Measurements from ENCODE around the gene GBP5.

DNA sequence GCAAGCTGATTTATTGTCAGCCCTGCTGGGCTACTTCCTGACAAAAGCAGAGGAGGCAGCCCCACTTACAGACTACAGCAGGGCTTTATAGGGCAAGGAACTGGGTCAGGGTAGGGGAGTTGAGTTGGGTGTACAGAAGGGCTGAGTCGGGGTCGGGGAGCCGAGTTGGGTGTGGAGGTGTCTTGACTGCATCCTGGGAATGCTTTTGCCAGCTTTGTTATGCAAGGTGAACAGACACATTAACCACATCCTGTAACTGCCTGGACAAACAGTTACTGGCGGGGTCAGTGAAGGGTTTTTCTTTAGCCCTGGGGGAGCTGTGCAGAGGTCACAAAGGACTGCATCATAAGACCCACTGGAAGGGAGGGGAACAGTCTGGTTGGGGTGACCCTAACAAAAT, 39.1 kb upstream of the GBP5 start:
- TF ChIP-seq, protein P1, sequence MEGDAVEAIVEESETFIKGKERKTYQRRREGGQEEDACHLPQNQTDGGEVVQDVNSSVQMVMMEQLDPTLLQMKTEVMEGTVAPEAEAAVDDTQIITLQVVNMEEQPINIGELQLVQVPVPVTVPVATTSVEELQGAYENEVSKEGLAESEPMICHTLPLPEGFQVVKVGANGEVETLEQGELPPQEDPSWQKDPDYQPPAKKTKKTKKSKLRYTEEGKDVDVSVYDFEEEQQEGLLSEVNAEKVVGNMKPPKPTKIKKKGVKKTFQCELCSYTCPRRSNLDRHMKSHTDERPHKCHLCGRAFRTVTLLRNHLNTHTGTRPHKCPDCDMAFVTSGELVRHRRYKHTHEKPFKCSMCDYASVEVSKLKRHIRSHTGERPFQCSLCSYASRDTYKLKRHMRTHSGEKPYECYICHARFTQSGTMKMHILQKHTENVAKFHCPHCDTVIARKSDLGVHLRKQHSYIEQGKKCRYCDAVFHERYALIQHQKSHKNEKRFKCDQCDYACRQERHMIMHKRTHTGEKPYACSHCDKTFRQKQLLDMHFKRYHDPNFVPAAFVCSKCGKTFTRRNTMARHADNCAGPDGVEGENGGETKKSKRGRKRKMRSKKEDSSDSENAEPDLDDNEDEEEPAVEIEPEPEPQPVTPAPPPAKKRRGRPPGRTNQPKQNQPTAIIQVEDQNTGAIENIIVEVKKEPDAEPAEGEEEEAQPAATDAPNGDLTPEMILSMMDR (IDR thresholded peaks at IDR 0.05): no peak
- TF ChIP-seq POLR2A (IDR thresholded peaks at IDR 0.05; ENCODE audit: low read depth): no peak
- no peak for TF ChIP-seq EP300 (IDR thresholded peaks at IDR 0.05)
- TF ChIP-seq POLR2AphosphoS5 (IDR thresholded peaks at IDR 0.05): no peak
